ENCODE results near the gene SLC30A5. TPM values are rescaled to one million over a fixed set of nuclear protein-coding genes. Genes with fewer than 3 reads are reported as not detected.
"Not testable (repeated sequence)": the region's sequence is repeated elsewhere in the genome, so short reads cannot be mapped to it uniquely, and the experiment has no call there.

The SLC30A5 gene
- total RNA-seq, 1 experiment from 2014 or later, result 64.6 TPM

DNA sequence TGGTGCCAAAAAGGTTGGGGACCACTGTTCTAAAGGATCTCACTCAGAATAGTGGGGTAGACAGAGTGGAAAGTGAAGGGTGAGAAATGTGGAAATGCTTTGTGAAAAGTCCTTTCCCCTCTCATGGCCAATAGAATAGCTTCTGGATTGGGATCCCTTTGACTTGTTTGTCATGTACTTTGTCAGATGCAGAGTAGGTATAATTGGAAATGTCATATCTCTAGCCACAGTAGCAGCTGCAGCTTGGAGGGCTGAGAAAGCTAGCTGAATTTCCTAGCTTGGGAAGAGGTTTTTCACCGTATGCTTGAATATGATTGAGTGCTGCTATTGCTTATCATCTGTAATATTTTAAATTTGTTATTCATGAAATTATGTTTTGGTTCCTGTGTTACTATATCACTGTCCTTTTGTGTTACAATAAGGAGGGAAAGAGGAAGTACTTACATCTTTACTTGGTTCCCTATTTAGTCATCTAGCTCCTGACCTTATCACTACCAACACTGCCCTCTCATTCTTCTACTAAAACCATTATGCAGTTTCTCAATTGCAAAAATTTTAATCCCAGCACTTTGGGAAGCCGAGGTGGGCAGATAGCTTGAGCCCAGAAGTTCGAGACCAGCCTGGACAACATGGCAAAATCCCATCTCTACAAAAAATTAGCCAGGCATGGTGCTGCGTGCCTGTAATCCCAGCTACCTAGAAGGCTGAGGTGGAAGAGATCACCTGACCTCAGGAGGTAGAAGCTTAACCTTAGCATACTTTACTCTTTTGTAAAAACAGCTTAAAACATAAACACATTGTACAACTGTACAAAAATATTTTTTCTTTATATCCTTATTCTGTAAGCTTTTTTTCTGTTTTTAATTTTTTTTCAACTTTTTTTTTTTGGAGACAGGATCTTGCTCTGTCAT is 12.4 kb downstream of the SLC30A5 start:
- H3K36me3 ChIP-seq (ENCODE audit: insufficient read depth, low read length, poor library complexity, severe bottlenecking), result peaks cover 76% of the 10 kb centered on the region
- no peaks in the 10 kb centered on the region for H3K4me1 ChIP-seq (ENCODE audit: insufficient read depth, low read length, poor library complexity, severe bottlenecking)
- no peak for DNase-seq (ENCODE audit: low spot score)
- ChIA-PET POLR2A (ENCODE audit: low non-redundant PET) (interaction anchor here (0.7 kb wide), 1 partner anchor 13 kb away, joined by 4 read pairs; no protein-coding TSS in a partner anchor), CTCF (no interaction called here)
- no TSS peak for BruUV-seq (replicated peaks)
- no peaks in the 10 kb centered on the region for H3K9me3 ChIP-seq (ENCODE audit: low read depth, low read length, poor library complexity, severe bottlenecking)
- H3K4me3 ChIP-seq (ENCODE audit: low read depth, low read length, poor library complexity, severe bottlenecking), result no peak overlapping the region
- H3K27ac ChIP-seq (ENCODE audit: low read depth, low read length, poor library complexity, severe bottlenecking), result no peak overlapping the region
- intact Hi-C loops (cut with micrococcal nuclease; ENCODE audit: unreplicated experiment), result no loop called here
- H3K27me3 ChIP-seq (replicated peaks; ENCODE audit: insufficient read depth, low read depth, low read length, poor library complexity), result no peaks in the 10 kb centered on the region
- TF ChIP-seq, protein P1, sequence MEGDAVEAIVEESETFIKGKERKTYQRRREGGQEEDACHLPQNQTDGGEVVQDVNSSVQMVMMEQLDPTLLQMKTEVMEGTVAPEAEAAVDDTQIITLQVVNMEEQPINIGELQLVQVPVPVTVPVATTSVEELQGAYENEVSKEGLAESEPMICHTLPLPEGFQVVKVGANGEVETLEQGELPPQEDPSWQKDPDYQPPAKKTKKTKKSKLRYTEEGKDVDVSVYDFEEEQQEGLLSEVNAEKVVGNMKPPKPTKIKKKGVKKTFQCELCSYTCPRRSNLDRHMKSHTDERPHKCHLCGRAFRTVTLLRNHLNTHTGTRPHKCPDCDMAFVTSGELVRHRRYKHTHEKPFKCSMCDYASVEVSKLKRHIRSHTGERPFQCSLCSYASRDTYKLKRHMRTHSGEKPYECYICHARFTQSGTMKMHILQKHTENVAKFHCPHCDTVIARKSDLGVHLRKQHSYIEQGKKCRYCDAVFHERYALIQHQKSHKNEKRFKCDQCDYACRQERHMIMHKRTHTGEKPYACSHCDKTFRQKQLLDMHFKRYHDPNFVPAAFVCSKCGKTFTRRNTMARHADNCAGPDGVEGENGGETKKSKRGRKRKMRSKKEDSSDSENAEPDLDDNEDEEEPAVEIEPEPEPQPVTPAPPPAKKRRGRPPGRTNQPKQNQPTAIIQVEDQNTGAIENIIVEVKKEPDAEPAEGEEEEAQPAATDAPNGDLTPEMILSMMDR (conservative IDR thresholded peaks at IDR 0.05; ENCODE audit: low read depth, low read length), result no peak
- TF ChIP-seq EZH2 (IDR thresholded peaks at IDR 0.05; ENCODE audit: borderline replicate concordance, low read depth, low read length, poor library complexity, severe bottlenecking), result no peak

- H3K4me1 ChIP-seq (ENCODE audit: insufficient read depth, low read length, poor library complexity, severe bottlenecking); H3K9me3 ChIP-seq (ENCODE audit: low read depth, low read length, poor library complexity, severe bottlenecking); DNase-seq (ENCODE audit: low spot score); POLR2A ChIA-PET (ENCODE audit: low non-redundant PET); intact Hi-C loops (cut with micrococcal nuclease; ENCODE audit: unreplicated experiment); H3K27me3 ChIP-seq (replicated peaks; ENCODE audit: insufficient read depth, low read depth, low read length, poor library complexity); H3K27ac ChIP-seq (ENCODE audit: low read depth, low read length, poor library complexity, severe bottlenecking); CTCF ChIA-PET; BruUV-seq (replicated peaks); H3K4me3 ChIP-seq (ENCODE audit: low read depth, low read length, poor library complexity, severe bottlenecking): not testable (repeated sequence)
- peaks cover 75% of the 10 kb centered on the region for H3K36me3 ChIP-seq (ENCODE audit: insufficient read depth, low read length, poor library complexity, severe bottlenecking)
These were observed 14.6 kb downstream of the SLC30A5 start for GRCh38 chr5:69108367-69108766.

- Histone ChIP-seq H3K36me3 (ENCODE audit: insufficient read depth, low read length, poor library complexity, severe bottlenecking) (peaks cover 69% of the 10 kb centered on the region), H3K4me3 (ENCODE audit: low read depth, low read length, poor library complexity, severe bottlenecking) (no peak overlapping the region), H3K27me3 (replicated peaks; ENCODE audit: insufficient read depth, low read depth, low read length, poor library complexity) (no peaks in the 10 kb centered on the region), H3K9me3 (ENCODE audit: low read depth, low read length, poor library complexity, severe bottlenecking) (no peaks in the 10 kb centered on the region), H3K4me1 (ENCODE audit: insufficient read depth, low read length, poor library complexity, severe bottlenecking) (no peaks in the 10 kb centered on the region), H3K27ac (ENCODE audit: low read depth, low read length, poor library complexity, severe bottlenecking) (no peak overlapping the region)
- BruUV-seq (replicated peaks), result no TSS peak
- TF ChIP-seq EZH2 (IDR thresholded peaks at IDR 0.05; ENCODE audit: borderline replicate concordance, low read depth, low read length, poor library complexity, severe bottlenecking), result no peak
- TF ChIP-seq, protein P1 (conservative IDR thresholded peaks at IDR 0.05; ENCODE audit: low read depth, low read length), result no peak
- intact Hi-C loops (cut with micrococcal nuclease; ENCODE audit: unreplicated experiment), result no loop called here
- CTCF ChIA-PET, result no interaction called here
- POLR2A ChIA-PET (ENCODE audit: low non-redundant PET), result no interaction called here
- DNase-seq (ENCODE audit: low spot score), result no peak
These were observed 20.0 kb downstream of the SLC30A5 start for GRCh38 chr5:69113851-69114250.

DNA sequence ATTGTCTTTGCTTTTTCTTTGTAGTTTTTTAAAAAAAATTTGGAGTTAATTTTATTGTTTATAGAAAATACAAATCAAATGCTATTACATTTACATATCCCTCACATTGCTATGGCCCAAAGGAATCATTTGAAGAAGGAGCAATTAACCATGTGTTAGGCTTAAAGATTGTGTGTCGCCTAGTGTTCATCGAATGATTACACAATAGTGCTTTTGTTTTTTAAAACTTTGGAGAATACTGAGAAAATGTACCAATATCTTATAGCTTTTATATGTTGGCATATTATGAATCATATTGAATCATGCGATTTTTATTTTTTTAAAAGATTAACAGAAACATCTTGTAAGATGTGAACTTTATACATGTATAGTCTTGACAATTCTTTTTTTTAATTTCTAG is 21.7 kb downstream of the SLC30A5 start:
- TF ChIP-seq EZH2 (IDR thresholded peaks at IDR 0.05; ENCODE audit: borderline replicate concordance, low read depth, low read length, poor library complexity, severe bottlenecking), result no peak
- TF ChIP-seq, protein P1 (conservative IDR thresholded peaks at IDR 0.05; ENCODE audit: low read depth, low read length), result no peak
- H3K27me3 ChIP-seq (replicated peaks; ENCODE audit: insufficient read depth, low read depth, low read length, poor library complexity), result no peaks in the 10 kb centered on the region
- POLR2A ChIA-PET (ENCODE audit: low non-redundant PET), result no interaction called here

More for the DNA sequence above, 21.7 kb downstream of the SLC30A5 start:
- H3K4me3 ChIP-seq (ENCODE audit: low read depth, low read length, poor library complexity, severe bottlenecking), result no peak overlapping the region
- CTCF ChIA-PET, result no interaction called here
- no peak for DNase-seq (ENCODE audit: low spot score)
- no peaks in the 10 kb centered on the region for H3K9me3 ChIP-seq (ENCODE audit: low read depth, low read length, poor library complexity, severe bottlenecking)
- BruUV-seq (replicated peaks), result no TSS peak
- H3K36me3 ChIP-seq (ENCODE audit: insufficient read depth, low read length, poor library complexity, severe bottlenecking), result peaks cover 69% of the 10 kb centered on the region
- H3K27ac ChIP-seq (ENCODE audit: low read depth, low read length, poor library complexity, severe bottlenecking), result no peak overlapping the region
- no peaks in the 10 kb centered on the region for H3K4me1 ChIP-seq (ENCODE audit: insufficient read depth, low read length, poor library complexity, severe bottlenecking)
- intact Hi-C loops (cut with micrococcal nuclease; ENCODE audit: unreplicated experiment), result no loop called here

All from A673 (cell line).